ENCODE results near the gene NOX3.

NOX3 gene

DNA sequence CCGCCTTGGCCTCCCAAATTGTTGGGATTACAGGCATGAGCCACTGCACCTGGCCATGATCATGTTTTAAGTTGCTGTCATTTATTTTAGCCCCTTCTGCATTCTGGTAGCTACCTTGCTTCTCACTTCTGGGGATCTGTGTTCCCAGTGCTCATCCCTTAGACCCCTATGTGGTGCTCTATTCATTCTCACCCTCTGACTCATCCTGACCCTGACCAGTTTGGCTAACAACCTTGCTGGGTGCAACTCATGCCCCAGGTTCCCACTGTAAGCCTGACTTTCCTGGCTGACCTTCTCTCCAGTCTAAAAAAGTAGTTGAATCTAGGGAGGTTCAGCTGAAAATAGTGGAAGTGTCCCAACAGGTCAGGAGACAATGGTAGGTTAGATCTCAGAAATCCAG, 47.4 kb downstream of the NOX3 start:
- DNase-seq (ENCODE audit: extremely low read depth, low read depth) = no peak
- TF ChIP-seq, protein P1, sequence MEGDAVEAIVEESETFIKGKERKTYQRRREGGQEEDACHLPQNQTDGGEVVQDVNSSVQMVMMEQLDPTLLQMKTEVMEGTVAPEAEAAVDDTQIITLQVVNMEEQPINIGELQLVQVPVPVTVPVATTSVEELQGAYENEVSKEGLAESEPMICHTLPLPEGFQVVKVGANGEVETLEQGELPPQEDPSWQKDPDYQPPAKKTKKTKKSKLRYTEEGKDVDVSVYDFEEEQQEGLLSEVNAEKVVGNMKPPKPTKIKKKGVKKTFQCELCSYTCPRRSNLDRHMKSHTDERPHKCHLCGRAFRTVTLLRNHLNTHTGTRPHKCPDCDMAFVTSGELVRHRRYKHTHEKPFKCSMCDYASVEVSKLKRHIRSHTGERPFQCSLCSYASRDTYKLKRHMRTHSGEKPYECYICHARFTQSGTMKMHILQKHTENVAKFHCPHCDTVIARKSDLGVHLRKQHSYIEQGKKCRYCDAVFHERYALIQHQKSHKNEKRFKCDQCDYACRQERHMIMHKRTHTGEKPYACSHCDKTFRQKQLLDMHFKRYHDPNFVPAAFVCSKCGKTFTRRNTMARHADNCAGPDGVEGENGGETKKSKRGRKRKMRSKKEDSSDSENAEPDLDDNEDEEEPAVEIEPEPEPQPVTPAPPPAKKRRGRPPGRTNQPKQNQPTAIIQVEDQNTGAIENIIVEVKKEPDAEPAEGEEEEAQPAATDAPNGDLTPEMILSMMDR (IDR thresholded peaks at IDR 0.05; ENCODE audit: low read depth, low read length) = no peak

DNA sequence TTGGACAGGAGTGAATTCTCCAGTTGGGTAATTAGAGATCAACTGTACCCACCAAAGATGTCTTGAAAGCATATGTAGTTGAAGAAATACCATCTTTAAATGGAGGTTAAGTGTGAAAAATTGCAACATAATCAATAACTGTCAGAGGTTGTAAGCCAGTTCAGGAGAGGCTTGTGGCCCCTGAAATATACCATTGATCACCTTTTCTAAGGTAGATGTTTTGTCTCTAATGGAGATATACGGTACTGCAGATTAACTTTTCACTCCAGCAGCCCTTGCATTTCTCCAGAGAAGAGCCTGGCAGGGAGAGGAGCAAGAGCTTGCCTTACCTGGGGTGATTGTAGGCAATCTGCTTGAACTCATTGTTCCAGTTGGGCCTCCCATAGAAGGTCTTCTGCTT, 48.8 kb downstream of the NOX3 start:
- TF ChIP-seq, protein P1 (IDR thresholded peaks at IDR 0.05; ENCODE audit: low read depth, low read length) = no peak
- no peak for DNase-seq (ENCODE audit: extremely low read depth, low read depth)

DNA sequence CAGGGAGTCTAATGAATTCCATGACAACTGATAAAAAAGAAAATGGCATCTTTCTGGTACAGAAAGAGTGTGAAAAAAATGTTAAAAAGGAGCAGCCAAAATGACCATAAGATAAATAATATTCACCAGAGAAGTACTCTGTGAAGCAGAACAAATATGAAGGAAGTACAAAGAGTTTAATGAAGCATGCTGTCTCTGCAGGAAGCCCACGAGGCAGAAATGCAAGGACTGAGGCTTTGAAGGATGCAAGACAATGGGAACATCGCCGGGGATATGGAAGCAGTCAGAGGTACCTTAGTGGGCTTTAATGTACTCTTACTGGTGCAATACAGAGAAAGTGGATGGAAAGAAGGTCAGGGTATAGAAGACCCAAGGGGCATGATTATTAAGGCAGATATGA, 50.7 kb downstream of the NOX3 start:
- TF ChIP-seq, protein P1 (IDR thresholded peaks at IDR 0.05; ENCODE audit: low read depth, low read length) = no peak
- no peak for DNase-seq (ENCODE audit: extremely low read depth, low read depth)

DNA sequence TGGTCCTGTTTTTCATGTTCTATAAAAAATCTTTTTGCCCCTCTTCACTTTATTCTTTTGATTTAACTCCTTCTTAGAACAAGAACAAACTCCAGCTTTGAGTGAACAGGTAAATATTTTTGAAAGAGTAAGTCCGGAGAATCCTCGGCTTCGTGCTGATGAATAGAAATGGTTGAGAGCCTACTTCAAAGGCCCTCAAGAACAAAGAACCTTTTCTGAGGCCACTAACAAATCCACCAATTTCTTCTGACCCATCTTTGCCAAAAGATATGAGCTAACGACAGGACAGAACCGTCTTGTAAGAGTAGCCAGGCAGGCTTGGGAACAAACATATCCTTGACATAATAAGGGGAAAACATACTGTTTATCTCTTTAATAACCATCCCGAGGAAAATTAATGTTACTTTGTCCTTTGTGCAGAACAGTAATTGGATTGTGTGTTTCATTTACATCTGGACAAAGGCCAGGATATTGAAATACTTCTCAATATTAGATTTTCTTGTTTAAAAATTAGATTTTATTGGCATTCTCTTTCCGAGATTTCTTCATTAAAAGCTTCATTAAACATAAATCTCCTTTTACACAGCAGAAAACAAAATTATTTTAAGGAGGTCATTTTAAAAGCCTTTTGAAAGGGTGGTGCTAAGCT, 52.9 kb downstream of the NOX3 start:
- TF ChIP-seq, protein P1 (IDR thresholded peaks at IDR 0.05; ENCODE audit: low read depth, low read length) = no peak
- DNase-seq (ENCODE audit: extremely low read depth, low read depth) = no peak

DNA sequence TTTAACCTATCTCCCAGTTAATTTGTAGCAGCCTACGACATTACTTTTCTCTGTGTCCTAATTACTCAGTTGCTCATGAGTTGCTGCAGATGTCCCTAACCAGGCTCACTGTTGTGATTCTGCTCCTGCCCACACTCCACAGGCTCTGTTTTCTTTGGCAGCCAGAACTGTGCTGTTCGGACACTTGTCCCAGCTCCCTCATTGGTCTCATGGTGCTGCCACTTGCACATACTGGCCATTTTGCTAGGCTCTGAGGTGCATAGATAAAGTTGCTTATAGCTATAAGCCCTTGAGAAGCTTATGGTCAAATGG, 55.0 kb downstream of the NOX3 start:
- DNase-seq (ENCODE audit: extremely low read depth, low read depth) = no peak

DNA sequence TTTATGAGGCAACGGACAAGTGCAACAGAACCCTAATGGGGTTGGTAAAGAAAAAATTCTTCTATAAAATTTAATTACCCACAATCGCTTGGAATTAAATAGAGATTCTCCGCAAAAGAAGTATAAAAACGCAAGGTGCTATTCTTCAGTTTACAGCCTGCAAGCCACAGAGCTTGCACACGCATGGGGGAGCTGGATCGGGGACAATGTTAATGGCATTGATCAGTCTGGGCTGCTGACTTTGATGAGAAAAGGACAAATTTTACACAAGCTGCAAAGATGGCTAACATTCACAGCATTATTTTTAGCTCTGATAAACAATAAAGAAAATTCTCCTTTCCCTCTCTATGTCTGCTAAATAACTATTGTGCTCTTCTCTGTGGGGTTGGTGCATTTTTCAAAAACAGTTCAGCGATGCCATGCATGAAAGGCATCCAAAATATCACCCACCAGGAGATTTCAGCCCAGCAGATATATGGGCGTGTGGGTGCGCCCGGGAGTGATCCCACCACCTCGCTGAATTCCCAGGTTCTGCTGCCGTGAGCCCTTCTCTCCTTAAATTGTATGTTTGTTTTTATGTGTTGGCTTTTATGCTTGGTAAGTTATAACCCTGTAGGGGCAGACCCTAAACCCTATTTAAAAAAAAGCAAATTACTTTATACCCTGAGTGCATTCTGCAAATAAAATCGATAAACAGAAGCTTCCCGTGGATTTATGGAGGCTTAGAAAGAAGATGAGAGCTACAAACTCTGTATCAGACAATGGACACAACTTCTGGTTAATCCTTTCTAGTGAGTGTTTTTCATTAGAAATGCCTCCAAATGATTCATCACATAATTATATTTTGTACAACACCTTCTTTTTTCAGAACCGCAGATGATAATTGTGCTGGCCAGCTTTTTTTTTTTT, 55.6 kb downstream of the NOX3 start:
- TF ChIP-seq, protein P1 (IDR thresholded peaks at IDR 0.05; ENCODE audit: low read depth, low read length) = no peak
- DNase-seq (ENCODE audit: extremely low read depth, low read depth) = no peak

More for the DNA sequence above, 55.0 kb downstream of the NOX3 start:
- TF ChIP-seq, protein P1 (IDR thresholded peaks at IDR 0.05; ENCODE audit: low read depth, low read length) = no peak

DNA sequence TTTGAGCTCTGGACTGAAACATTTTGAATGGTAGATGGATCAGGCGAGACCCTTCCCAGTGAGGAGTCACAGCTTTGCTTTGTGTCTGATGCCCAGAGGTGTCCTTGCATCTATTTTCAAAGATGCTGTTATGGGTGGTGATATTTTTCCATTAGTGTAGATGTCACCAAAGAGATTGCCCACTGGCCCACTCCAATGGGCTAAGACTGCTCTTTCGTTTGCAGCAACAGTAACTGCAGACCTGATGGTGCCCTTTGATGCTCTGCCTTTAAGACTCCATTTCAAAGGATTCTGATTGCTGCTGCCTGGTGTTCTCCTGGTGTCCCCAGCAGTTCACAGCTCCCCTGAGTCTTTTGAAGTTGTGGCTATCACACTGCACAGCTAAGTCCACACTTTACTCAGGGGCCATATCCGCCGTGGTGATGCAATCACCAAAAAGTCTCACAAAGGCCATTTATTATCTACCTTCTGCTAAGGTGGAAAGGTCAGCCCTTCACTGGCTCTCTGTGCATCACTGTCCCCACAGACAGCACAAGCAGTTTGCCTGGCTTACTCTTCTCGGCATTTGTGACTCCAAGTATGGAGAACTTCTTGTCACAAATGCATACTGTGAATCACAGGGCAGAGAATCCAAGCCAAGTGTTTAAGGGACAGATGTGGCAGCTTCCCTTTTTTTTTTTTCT, 56.4 kb downstream of the NOX3 start:
- DNase-seq (ENCODE audit: extremely low read depth, low read depth) = no peak
- TF ChIP-seq, protein P1 (IDR thresholded peaks at IDR 0.05; ENCODE audit: low read depth, low read length) = no peak

Measured in AG09319 (cell line).